ENCODE measurements around the gene DNAJB1.

DNA sequence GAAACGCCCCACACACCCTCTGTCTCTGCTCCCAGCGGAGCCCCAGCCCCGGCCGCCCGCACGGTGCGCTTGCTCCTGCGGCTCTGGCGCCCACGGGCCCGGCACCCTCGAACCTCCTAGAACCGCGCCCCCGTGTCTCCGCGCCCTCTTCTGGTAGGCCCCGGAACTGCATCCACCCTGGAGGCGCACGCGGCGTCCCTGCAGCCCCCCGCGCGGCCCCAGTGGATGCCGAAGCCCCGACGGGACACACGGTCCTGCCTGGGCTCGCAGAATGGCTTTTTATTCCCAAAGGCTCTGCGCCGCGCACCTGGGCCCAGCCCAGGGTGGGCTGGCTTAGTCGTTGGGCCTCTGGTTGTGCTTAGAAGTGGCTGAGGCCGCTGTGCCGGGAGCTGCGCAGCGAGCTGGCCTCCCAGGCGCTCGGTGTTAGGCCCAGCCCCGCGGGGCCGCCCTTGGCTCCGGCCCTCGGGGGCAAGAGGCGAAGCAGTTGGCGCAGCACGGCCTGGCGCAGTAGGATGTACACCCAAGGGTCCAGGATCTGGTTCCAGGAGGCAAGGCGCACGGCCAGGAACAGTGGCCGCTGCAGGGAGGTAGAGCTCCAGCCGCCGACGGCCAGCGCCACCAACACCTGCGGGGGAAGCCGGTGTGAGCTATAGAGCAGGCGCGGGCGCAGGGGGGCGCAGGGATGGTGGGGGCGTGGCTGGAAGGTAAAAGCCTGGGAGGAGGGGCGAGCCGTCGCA, 45.8 kb downstream of the DNAJB1 start:
- TF ChIP-seq, protein P1, sequence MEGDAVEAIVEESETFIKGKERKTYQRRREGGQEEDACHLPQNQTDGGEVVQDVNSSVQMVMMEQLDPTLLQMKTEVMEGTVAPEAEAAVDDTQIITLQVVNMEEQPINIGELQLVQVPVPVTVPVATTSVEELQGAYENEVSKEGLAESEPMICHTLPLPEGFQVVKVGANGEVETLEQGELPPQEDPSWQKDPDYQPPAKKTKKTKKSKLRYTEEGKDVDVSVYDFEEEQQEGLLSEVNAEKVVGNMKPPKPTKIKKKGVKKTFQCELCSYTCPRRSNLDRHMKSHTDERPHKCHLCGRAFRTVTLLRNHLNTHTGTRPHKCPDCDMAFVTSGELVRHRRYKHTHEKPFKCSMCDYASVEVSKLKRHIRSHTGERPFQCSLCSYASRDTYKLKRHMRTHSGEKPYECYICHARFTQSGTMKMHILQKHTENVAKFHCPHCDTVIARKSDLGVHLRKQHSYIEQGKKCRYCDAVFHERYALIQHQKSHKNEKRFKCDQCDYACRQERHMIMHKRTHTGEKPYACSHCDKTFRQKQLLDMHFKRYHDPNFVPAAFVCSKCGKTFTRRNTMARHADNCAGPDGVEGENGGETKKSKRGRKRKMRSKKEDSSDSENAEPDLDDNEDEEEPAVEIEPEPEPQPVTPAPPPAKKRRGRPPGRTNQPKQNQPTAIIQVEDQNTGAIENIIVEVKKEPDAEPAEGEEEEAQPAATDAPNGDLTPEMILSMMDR (conservative IDR thresholded peaks at IDR 0.05; ENCODE audit: low read length), result peak; percentile 70
- TF ChIP-seq EZH2phosphoT487 (IDR thresholded peaks at IDR 0.05; ENCODE audit: borderline replicate concordance), result no peak

Measured in Loucy (cell line).